ENCODE data around the gene CCDC85A. TPM values are rescaled to one million over a fixed set of nuclear protein-coding genes. Genes with fewer than 3 reads are reported as not detected.

The CCDC85A gene
- total RNA-seq, 4 donors from 2014 or later, result 9.0 to 28.4 (median 9.8) TPM

DNA sequence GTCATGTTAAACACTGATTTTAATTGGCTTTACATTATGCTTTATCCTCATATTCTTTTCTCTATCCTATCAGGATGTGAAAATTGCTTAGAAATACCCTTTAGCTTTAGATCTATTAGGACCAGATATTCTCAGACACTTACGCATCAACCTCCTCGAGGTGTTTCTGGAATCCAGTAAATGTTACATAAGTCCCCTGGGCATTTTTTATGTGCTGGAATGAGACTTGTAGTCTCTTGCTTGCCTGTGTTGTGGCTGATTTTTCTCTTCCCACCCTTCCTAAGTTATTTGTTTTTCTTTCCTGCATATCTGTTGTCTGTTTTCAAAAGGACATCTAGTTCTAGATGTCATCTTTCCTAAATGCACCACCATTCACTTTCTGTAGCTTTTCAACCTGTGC, 197.1 kb downstream of the CCDC85A start:
- TF ChIP-seq, protein P1, sequence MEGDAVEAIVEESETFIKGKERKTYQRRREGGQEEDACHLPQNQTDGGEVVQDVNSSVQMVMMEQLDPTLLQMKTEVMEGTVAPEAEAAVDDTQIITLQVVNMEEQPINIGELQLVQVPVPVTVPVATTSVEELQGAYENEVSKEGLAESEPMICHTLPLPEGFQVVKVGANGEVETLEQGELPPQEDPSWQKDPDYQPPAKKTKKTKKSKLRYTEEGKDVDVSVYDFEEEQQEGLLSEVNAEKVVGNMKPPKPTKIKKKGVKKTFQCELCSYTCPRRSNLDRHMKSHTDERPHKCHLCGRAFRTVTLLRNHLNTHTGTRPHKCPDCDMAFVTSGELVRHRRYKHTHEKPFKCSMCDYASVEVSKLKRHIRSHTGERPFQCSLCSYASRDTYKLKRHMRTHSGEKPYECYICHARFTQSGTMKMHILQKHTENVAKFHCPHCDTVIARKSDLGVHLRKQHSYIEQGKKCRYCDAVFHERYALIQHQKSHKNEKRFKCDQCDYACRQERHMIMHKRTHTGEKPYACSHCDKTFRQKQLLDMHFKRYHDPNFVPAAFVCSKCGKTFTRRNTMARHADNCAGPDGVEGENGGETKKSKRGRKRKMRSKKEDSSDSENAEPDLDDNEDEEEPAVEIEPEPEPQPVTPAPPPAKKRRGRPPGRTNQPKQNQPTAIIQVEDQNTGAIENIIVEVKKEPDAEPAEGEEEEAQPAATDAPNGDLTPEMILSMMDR (IDR thresholded peaks at IDR 0.05; ENCODE audit: low read depth), result no peak

DNA sequence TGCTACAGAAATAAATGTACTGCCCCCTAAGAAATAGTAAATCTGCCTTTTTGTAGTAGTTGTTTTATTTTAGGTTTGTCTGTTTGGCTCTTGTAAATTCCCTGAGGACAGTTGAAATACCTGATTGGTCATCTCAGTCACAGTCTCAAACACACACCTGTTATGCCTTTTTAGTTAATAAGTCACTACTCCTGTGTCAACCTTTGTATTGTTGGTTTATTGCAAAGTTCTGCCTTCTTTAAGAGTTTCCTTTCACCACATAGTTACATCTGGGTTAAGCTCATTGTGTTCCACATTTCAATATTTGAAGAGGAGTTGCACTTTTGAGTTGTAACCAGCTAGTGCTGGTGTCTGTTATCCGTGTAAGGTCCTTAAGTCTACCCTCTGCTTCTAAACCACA, 198.7 kb downstream of the CCDC85A start:
- TF ChIP-seq, protein P1 (IDR thresholded peaks at IDR 0.05; ENCODE audit: low read depth), result no peak

DNA sequence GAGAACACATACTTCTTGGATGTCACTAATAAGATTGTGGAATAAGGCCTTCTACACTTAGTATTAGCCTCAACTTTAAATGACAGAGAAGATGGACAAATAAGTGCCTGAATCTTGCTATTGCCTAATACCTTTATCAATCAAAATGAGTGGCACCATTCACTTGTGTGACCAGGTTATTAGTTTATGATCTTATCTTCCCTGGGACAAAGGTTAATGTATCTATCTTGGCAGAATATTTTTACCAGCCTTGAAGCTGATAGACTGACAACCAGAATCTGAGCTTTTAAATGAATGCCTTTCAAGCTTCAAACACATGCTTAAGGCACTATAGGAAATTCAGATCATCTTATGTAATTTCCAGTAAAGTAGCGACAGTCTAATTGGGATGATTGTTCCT, 202.9 kb downstream of the CCDC85A start:
- TF ChIP-seq, protein P1 (IDR thresholded peaks at IDR 0.05; ENCODE audit: low read depth), result no peak

DNA sequence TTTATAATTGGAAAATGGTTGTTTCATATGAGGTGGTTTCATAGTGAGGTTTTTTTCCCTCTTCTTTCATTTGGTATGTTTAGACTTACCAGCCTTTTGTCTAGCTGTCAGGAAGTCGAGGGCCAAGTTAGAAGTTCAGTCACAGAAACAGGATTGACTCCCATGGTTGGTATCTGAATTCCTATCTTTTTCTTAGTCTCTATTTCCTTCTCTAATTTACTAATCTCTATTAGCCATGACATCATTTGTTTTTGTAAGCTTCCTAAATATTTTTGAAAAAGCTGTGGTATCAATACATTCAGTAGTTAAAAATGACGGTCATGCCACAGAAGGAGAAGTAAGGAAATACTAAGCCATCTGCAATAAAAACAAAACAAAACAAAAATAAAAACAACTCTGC, 206.9 kb downstream of the CCDC85A start:
- TF ChIP-seq, protein P1 (IDR thresholded peaks at IDR 0.05; ENCODE audit: low read depth), result no peak

DNA sequence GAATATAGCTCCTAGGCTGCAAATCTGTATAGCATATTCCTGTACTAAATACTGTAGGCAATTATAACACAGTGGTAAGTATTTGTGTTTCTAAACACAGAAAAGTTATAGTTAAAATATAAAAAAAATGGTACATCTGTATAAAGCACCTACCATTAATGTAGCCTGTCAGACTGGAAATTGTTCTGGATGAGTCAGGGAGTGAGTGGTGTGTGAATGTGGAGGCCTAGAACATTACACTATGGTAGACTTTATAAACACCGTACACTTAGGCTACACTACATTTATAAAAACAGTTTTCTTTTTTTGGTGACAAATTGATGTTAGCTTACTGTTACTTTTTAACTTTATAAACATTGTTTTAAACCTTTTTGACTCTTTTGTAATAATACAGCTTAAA, 226.3 kb downstream of the CCDC85A start:
- TF ChIP-seq, protein P1 (IDR thresholded peaks at IDR 0.05; ENCODE audit: low read depth), result no peak

DNA sequence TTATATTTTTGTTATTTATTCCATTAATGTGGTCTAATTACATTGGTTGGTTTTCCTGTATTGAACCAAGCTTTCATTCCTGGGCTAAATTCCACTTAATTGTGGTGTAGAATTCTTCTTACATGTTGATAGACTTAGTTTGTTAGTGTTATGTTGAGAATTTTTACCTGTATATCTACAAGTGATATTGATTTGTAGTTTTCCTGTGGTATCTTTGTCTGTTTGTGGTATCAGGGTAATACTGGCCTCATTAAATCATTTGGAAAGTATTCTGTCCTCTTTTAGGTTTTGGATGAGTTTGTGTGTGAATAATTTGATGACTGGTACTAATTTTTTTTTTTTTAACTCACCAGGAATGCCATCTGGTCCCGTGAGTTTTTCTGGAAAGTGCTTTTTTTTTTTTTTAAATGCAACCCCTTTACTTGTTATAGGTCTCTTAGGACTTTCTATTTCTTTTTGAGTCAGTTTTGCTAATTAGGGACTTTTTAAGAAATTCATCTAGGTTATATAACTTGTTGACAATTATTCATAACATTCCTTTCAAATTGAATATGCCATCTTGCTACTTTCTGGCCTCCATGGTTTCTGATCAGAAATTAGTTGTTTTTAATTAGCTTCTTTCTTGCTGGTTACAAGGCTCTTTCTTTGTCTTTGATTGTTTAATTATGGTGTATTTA, 232.8 kb downstream of the CCDC85A start:
- TF ChIP-seq, protein P1 (IDR thresholded peaks at IDR 0.05; ENCODE audit: low read depth), result no peak

Small RNA genes lying within 50 kb of the gene (small RNA-seq; reads per million reads assigned to genes)
- not detected for gene RNA5SP93
